Transverse colon (tissue), 4 donors: ENCODE data around the gene MYH7B. TPM values are rescaled to one million over a fixed set of nuclear protein-coding genes. Genes with fewer than 3 reads are reported as not detected.

Source experiments
- DNase-seq: peaks from one replicate; pipeline ENCODE4 v3.0.0-alpha.2; 2019
- H3K27ac ChIP-seq, 4 donors: fragments of 200-600 bp; sonication (generic); 2 replicates each; pipeline ENCODE4 v1.5.1; 2016 to 2018; ENCODE audit warnings: inconsistent platforms in 4 of 4
- H3K27me3 ChIP-seq: fragments of 200-600 bp; sonication (generic); 2 replicates; pipeline ENCODE4 v1.5.1; 2017; ENCODE audit warnings: inconsistent platforms
- H3K36me3 ChIP-seq, 4 donors: fragments of 200-600 bp; sonication (generic); 2 replicates each; pipeline ENCODE4 v1.5.1; 2017 to 2019; ENCODE audit warnings: inconsistent platforms in 4 of 4
- H3K4me1 ChIP-seq, 4 donors: fragments of 200-600 bp; sonication (generic); 2 replicates each; pipeline ENCODE4 v1.5.1; 2017 to 2020; ENCODE audit warnings: inconsistent platforms in 4 of 4
- H3K4me3 ChIP-seq, 4 donors: fragments of 200-600 bp; sonication (generic); 1 replicate in 1 of 4; 2 replicates in 3 of 4; pipeline versions ENCODE4 v1.5.1 to v1.6.1; 2017 to 2019; ENCODE audit warnings: inconsistent platforms in 4 of 4
- H3K9me3 ChIP-seq, 2 donors: fragments of 200-600 bp; sonication (generic); 2 replicates each; pipeline ENCODE4 v1.5.1; 2017 to 2019; ENCODE audit warnings: inconsistent platforms in 2 of 2
- CTCF ChIP-seq, 5 experiments: fragments of 200-600 bp in 3 of 5; fragments of 450-650 bp in 2 of 5; sonication (generic) in 3 of 5; IDR thresholded peaks; 1 replicate in 2 of 5; 2 replicates in 3 of 5; pipeline ENCODE4 v1.5.1; 2016 to 2017; ENCODE audit warnings: antibody characterized with exemption in 5 of 5, inconsistent platforms in 3 of 5, mild to moderate bottlenecking in 2 of 5, moderate library complexity in 1 of 5
- EP300 ChIP-seq: sonication (generic); formaldehyde crosslinking; IDR thresholded peaks from one replicate; pipeline ENCODE4 v1.6.1; 2017; ENCODE audit warnings: antibody characterized with exemption, low read depth
- POLR2A ChIP-seq: fragments of 450-650 bp; IDR thresholded peaks from one replicate; pipeline ENCODE4 v1.6.1; 2016; ENCODE audit warnings: antibody characterized with exemption, mild to moderate bottlenecking, moderate library complexity
- POLR2AphosphoS5 ChIP-seq, 3 donors: sonication (generic); formaldehyde crosslinking; IDR thresholded peaks; one replicate each; pipeline ENCODE4 v1.6.1; 2016; ENCODE audit warnings: antibody characterized with exemption in 3 of 3
- WGBS, 2 donors: methylation state at CpG; one replicate each; pipeline ENCODE4 v1.1.5; 2018; ENCODE audit warnings: low coverage in 1 of 2; 5-methylcytosine and 5-hydroxymethylcytosine counted together
- in situ Hi-C, 4 donors: fragments of 200-750 bp; cut with MboI; loops; one replicate each; pipeline versions ENCODE4 v1.15.0 to v1.15.1; 2017; ENCODE audit warnings: low sequenced_read_pairs in 3 of 4, low pct_ligation_motif_present in 1 of 4, low pct_unique_long_range_greater_than_20kb in 1 of 4
- intact Hi-C: fragments of 100-400 bp; cut with DNase I; formaldehyde crosslinking; loops from one replicate; pipeline ENCODE4 v1.15.1; 2023; ENCODE audit warnings: low total_unique reads
- total RNA-seq, 4 donors: library from RNA; depleted of rRNA; stranded (reverse); fragments of >200 nt; gene quantifications; one replicate each; pipeline ENCODE4 v1.1.0, GENCODE V29; 2016

Gene MYH7B
- total RNA-seq, 4 donors from 2014 or later, result 0.20 to 0.75 (median 0.52) TPM

DNA sequence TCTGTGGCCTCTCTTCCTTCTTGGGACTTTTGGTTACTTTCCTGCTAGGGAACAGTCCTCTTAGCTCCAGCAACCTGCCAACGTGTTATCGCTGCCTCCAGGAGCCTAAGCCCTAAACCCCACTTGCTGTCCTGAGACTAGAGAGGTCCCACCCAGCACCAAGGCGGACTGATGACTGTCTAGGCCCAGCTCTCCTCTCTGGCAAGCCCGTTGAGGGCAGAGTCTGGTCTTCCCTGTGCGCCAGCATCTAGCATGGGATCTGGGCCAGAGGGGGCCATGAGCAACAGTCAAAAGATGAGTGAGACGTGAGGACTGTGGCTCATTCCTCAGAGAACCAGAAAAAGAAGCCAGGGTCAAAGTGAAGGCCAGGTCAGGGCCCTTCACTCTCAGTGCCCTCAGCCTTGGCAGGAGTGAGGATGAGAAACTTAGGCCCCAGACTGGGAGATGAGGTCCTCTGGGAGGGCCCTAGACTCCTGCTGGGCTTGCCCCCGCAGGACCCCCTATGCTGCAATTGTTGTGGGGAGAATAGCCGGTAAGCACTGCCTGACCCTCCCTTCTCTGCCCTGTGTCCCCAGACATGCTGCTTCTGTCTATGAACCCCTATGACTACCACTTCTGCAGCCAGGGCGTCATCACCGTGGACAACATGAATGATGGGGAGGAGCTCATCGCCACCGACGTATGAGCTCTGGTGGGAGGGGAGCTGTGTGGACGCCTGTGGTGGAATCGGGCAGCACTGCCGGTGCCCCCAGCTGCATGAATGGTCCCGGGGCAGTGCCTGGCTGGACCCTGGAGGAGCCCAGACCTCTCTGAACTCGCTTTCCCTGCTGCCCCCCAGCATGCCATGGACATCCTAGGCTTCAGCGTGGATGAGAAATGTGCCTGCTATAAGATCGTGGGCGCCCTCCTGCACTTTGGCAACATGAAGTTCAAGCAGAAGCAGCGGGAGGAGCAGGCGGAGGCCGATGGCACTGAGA is 30.9 kb downstream of the MYH7B start:
- TF ChIP-seq EP300 (no peak), POLR2AphosphoS5 (IDR thresholded peaks at IDR 0.05) (no peak), CTCF (IDR thresholded peaks at IDR 0.05) (no peak), POLR2A (no peak)
- no peak for DNase-seq

GRCh38 chr20:34987288-34988190 is 31.9 kb downstream of the MYH7B start:
- in situ Hi-C loops, result no loop called here

More for the DNA sequence above, 30.9 kb downstream of the MYH7B start:
- 50 to 76% methylated on average over 1 to 24 of the region's 24 CpGs for WGBS, 2 donors
- H3K27me3 ChIP-seq, result peaks cover 14% of the 10 kb centered on the region
- H3K4me3 ChIP-seq, result no peak overlapping the region
- no peaks in the 10 kb centered on the region for H3K9me3 ChIP-seq
- peaks cover 10 to 21% (median 16%) of the 10 kb centered on the region in 4 donors for H3K4me1 ChIP-seq
- H3K36me3 ChIP-seq, result no peaks in the 10 kb centered on the region
- in situ Hi-C loops, result no loop called here
- intact Hi-C loops, result no loop called here
- H3K27ac ChIP-seq, result no peak overlapping the region

GRCh38 chr20:34988191-34988540 is 32.5 kb downstream of the MYH7B start:
- H3K9me3 ChIP-seq, result no peaks in the 10 kb centered on the region
- no peak for TF ChIP-seq EP300
- TF ChIP-seq POLR2AphosphoS5 (IDR thresholded peaks at IDR 0.05), result no peak
- no peak for TF ChIP-seq CTCF (IDR thresholded peaks at IDR 0.05)
- in situ Hi-C loops (no loop called here), intact Hi-C loops (no loop called here)
- H3K36me3 ChIP-seq, result no peaks in the 10 kb centered on the region
- peaks cover 9% of the 10 kb centered on the region for H3K27me3 ChIP-seq
- H3K27ac ChIP-seq, result no peak overlapping the region
- DNase-seq, result no peak
- H3K4me1 ChIP-seq, result peaks cover 10 to 16% (median 14%) of the 10 kb centered on the region in 4 donors
- 71 to 80% methylated on average over 1 to 12 of the region's 12 CpGs for WGBS, 2 donors
- no peak overlapping the region for H3K4me3 ChIP-seq

More at GRCh38 chr20:34987288-34988190, 31.9 kb downstream of the MYH7B start:
- no peak for TF ChIP-seq POLR2A
- no peak for TF ChIP-seq POLR2AphosphoS5 (IDR thresholded peaks at IDR 0.05)
- no peak for TF ChIP-seq EP300
- no peak for TF ChIP-seq CTCF (IDR thresholded peaks at IDR 0.05)
- H3K9me3 ChIP-seq, result no peaks in the 10 kb centered on the region
- H3K4me1 ChIP-seq, result peaks cover 10 to 20% (median 14%) of the 10 kb centered on the region in 4 donors
- peaks cover 13% of the 10 kb centered on the region for H3K27me3 ChIP-seq
- no peak overlapping the region for H3K27ac ChIP-seq
- H3K4me3 ChIP-seq, result no peak overlapping the region
- no peak for DNase-seq
- no peaks in the 10 kb centered on the region for H3K36me3 ChIP-seq
- WGBS, 2 donors, result 82% methylated on average over 13 of the region's 15 CpGs; no CpG with 5 or more reads in 1 of the 2 donors
- intact Hi-C loops, result no loop called here

DNA sequence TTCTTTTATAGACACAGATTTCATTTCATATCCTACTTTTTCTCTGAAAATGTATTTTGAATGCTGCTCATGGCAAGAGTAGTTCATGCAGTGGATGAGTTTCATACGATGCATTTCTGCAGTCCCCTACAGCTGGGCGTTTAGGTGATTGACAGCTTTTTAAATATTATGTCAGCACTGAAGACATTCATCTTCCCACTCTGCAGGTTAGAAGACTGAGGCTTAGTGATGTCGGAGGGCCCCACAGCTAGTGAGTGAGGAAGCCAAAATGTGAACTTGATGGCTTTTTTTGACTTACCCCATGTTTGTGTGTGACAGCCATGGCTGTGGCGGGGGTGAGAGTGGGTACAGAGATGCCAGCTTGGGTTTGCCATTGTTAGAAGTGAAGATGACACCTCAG is 33.5 kb downstream of the MYH7B start:
- 58 to 87% methylated on average over 3 to 4 of the region's 4 CpGs for WGBS, 2 donors
- in situ Hi-C loops (no loop called here), intact Hi-C loops (no loop called here)

More for the DNA sequence above, 33.5 kb downstream of the MYH7B start:
- H3K4me3 ChIP-seq, result no peak overlapping the region
- no peaks in the 10 kb centered on the region for H3K9me3 ChIP-seq
- H3K27ac ChIP-seq, result no peak overlapping the region
- no peak for TF ChIP-seq POLR2AphosphoS5 (IDR thresholded peaks at IDR 0.05)
- TF ChIP-seq POLR2A, result no peak
- TF ChIP-seq EP300, result no peak
- TF ChIP-seq CTCF (IDR thresholded peaks at IDR 0.05), result no peak
- H3K27me3 ChIP-seq, result peaks cover 8% of the 10 kb centered on the region
- H3K36me3 ChIP-seq, result no peaks in the 10 kb centered on the region
- no peak for DNase-seq
- peaks cover 3 to 7% (median 6%) of the 10 kb centered on the region in 4 donors for H3K4me1 ChIP-seq
